Neural progenitor cell (in vitro differentiated cells): ENCODE results near the gene SLC36A2. TPM values are rescaled to one million over a fixed set of nuclear protein-coding genes. Genes with fewer than 3 reads are reported as not detected.

Experiments
- DNase-seq: peaks from one replicate; pipeline ENCODE4 v3.0.0-alpha.2; 2016; ENCODE audit warnings: low spot score
- H2AFZ ChIP-seq: fragments of 200-600 bp; sonication (generic); replicated peaks from 2 replicates; pipeline ENCODE4 v1.6.1; 2016; ENCODE audit warnings: antibody characterized with exemption
- H3F3A ChIP-seq: fragments of 200-600 bp; sonication (generic); 2 replicates; pipeline ENCODE4 v1.6.1; 2016; ENCODE audit warnings: antibody characterized with exemption, low read depth
- H3K27ac ChIP-seq: fragments of 200-600 bp; sonication (generic); 2 replicates; pipeline ENCODE4 v1.5.1; 2016; ENCODE audit warnings: mild to moderate bottlenecking
- H3K27me3 ChIP-seq: fragments of 200-600 bp; sonication (generic); 2 replicates; pipeline ENCODE4 v1.6.1; 2016; ENCODE audit warnings: mild to moderate bottlenecking, moderate library complexity
- H3K36me3 ChIP-seq: fragments of 200-600 bp; sonication (generic); 2 replicates; pipeline ENCODE4 v1.5.1; 2016
- H3K4me1 ChIP-seq: fragments of 200-600 bp; sonication (generic); 2 replicates; pipeline ENCODE4 v1.6.1; 2016; ENCODE audit warnings: mixed run types
- H3K4me2 ChIP-seq: fragments of 200-600 bp; sonication (generic); 2 replicates; pipeline ENCODE4 v1.6.1; 2016
- H3K4me3 ChIP-seq: fragments of 200-600 bp; sonication (generic); 2 replicates; pipeline ENCODE4 v1.5.1; 2016
- H3K79me2 ChIP-seq: fragments of 200-600 bp; sonication (generic); 2 replicates; pipeline ENCODE4 v1.6.1; 2016; ENCODE audit warnings: low read depth
- H3K9ac ChIP-seq: fragments of 200-600 bp; sonication (generic); 2 replicates; pipeline ENCODE4 v1.6.1; 2016
- H3K9me3 ChIP-seq: fragments of 200-600 bp; sonication (generic); 2 replicates; pipeline ENCODE4 v1.5.1; 2016; ENCODE audit warnings: low read depth
- H4K20me1 ChIP-seq: fragments of 200-600 bp; sonication (generic); 2 replicates; pipeline ENCODE4 v1.6.1; 2016; ENCODE audit warnings: low read depth
- H3K27ac Mint-ChIP-seq: 3 replicates; pipeline ENCODE4 v1.8.0; 2021; ENCODE audit warnings: mixed read lengths
- H3K27me3 Mint-ChIP-seq: 2 replicates; pipeline ENCODE4 v1.8.0; 2022; ENCODE audit warnings: low read depth, mild to moderate bottlenecking, inconsistent platforms, moderate library complexity, mixed read lengths; ENCODE audit not compliant: insufficient read depth
- H3K36me3 Mint-ChIP-seq: 3 replicates; pipeline ENCODE4 v1.8.0; 2021; ENCODE audit warnings: mixed read lengths
- H3K4me1 Mint-ChIP-seq: 3 replicates; pipeline ENCODE4 v1.8.0; 2021; ENCODE audit warnings: mixed read lengths
- H3K4me3 Mint-ChIP-seq: 3 replicates; pipeline ENCODE4 v1.8.0; 2021; ENCODE audit warnings: mild to moderate bottlenecking, moderate library complexity, mixed read lengths
- H3K9me3 Mint-ChIP-seq: 3 replicates; pipeline ENCODE4 v1.8.0; 2020; ENCODE audit warnings: mixed read lengths
- CTCF ChIP-seq: fragments of 200-600 bp; sonication (generic); IDR thresholded peaks from 2 replicates; pipeline ENCODE4 v1.5.1; 2017; ENCODE audit warnings: antibody characterized with exemption, mild to moderate bottlenecking
- EZH2 ChIP-seq: fragments of 200-600 bp; sonication (generic); IDR thresholded peaks from 2 replicates; pipeline ENCODE4 v1.6.1; 2017; ENCODE audit warnings: antibody characterized with exemption, mild to moderate bottlenecking, moderate library complexity
- EZH2phosphoT487 ChIP-seq: fragments of 200-600 bp; sonication (generic); IDR thresholded peaks from 2 replicates; pipeline ENCODE4 v1.6.1; 2017; ENCODE audit warnings: antibody characterized with exemption
- total RNA-seq: library from RNA; depleted of rRNA; stranded (reverse); fragments of >200 nt; gene quantifications from 2 replicates; pipeline ENCODE4 v1.2.3, GENCODE V29; 2015; ENCODE audit warnings: low replicate concordance

Gene SLC36A2
- total RNA-seq, 1 donor from 2014 or later = not detected

- Mint-ChIP-seq H3K9me3 (no peaks in the 10 kb centered on the region), H3K27me3 (peaks cover 4% of the 10 kb centered on the region)
- no peaks in the 10 kb centered on the region for H3K36me3 ChIP-seq
Observed at GRCh38 chr5:151348789-151349188, 1.4 kb upstream of the SLC36A2 start.

DNA sequence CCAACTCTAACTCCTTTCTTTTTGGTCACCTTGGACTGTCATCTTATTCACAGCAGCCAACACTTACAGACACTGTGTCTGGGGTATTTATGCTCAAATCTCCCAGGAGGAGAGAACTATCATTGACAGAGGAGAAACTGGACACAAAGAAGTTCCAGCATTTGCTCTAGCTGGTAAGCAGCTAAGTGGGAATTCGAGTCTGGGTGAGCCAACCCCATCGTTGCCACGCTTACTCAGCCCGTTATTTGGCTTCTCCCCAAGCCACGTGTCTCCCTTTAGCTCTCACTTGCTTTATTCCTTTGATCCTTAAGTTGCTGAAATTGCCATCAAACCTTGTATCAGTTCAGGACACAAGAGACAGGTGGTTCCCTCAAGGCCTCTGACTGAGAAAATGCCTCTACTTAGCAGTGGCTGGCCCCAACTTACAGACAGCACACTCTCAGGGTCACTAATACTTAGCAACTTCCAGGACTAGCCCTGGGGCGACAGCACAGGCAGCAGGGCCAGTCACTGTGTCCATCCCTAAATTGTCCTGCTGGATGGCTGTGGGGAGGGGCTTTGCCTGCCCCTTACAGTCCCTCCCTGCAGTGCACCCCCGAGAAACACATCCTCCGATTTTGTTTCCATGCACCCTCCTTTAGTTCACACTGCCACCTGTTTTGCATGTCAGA is 1.4 kb downstream of the SLC36A2 start:
- TF ChIP-seq CTCF = no peak
- no peak for TF ChIP-seq EZH2phosphoT487
- TF ChIP-seq EZH2 = no peak
- no peak overlapping the region for H3K27ac ChIP-seq
- H3F3A ChIP-seq = peaks cover 19% of the 10 kb centered on the region
- H3K4me1 ChIP-seq = peaks cover 45% of the 10 kb centered on the region
- H3K4me1 Mint-ChIP-seq = peaks cover 25% of the 10 kb centered on the region
- H3K9ac ChIP-seq = no peak overlapping the region
- H3K36me3 ChIP-seq = no peaks in the 10 kb centered on the region
- H3K4me3 Mint-ChIP-seq = no peak overlapping the region
- peak overlapping the region; percentile 61 for H3K4me2 ChIP-seq
- peaks cover 67% of the 10 kb centered on the region for H3K27me3 ChIP-seq
- no peaks in the 10 kb centered on the region for H3K79me2 ChIP-seq
- no peaks in the 10 kb centered on the region for H3K9me3 Mint-ChIP-seq
- DNase-seq = no peak
- no peaks in the 10 kb centered on the region for H4K20me1 ChIP-seq
- H3K4me3 ChIP-seq = no peak overlapping the region
- H3K9me3 ChIP-seq = no peaks in the 10 kb centered on the region
- H2AFZ ChIP-seq = peak overlapping the region; percentile 36
- H3K36me3 Mint-ChIP-seq = no peaks in the 10 kb centered on the region
- no peak overlapping the region for H3K27ac Mint-ChIP-seq
- H3K27me3 Mint-ChIP-seq = peaks cover 6% of the 10 kb centered on the region

More at GRCh38 chr5:151348789-151349188, 1.4 kb upstream of the SLC36A2 start:
- H3F3A ChIP-seq = peaks cover 19% of the 10 kb centered on the region
- no peak overlapping the region for H3K9ac ChIP-seq
- H2AFZ ChIP-seq = peak overlapping the region; percentile 50
- peak overlapping the region; percentile 70 for H3K4me2 ChIP-seq
- H4K20me1 ChIP-seq = no peaks in the 10 kb centered on the region
- Mint-ChIP-seq H3K4me1 (peaks cover 25% of the 10 kb centered on the region), H3K27ac (no peak overlapping the region), H3K36me3 (no peaks in the 10 kb centered on the region), H3K4me3 (no peak overlapping the region)
- H3K4me3 ChIP-seq = no peak overlapping the region
- peaks cover 70% of the 10 kb centered on the region for H3K27me3 ChIP-seq
- TF ChIP-seq CTCF (no peak), EZH2phosphoT487 (no peak), EZH2 (no peak)
- no peaks in the 10 kb centered on the region for H3K79me2 ChIP-seq
- peak; percentile 12 for DNase-seq
- no peaks in the 10 kb centered on the region for H3K9me3 ChIP-seq
- peaks cover 45% of the 10 kb centered on the region for H3K4me1 ChIP-seq
- no peak overlapping the region for H3K27ac ChIP-seq

DNA sequence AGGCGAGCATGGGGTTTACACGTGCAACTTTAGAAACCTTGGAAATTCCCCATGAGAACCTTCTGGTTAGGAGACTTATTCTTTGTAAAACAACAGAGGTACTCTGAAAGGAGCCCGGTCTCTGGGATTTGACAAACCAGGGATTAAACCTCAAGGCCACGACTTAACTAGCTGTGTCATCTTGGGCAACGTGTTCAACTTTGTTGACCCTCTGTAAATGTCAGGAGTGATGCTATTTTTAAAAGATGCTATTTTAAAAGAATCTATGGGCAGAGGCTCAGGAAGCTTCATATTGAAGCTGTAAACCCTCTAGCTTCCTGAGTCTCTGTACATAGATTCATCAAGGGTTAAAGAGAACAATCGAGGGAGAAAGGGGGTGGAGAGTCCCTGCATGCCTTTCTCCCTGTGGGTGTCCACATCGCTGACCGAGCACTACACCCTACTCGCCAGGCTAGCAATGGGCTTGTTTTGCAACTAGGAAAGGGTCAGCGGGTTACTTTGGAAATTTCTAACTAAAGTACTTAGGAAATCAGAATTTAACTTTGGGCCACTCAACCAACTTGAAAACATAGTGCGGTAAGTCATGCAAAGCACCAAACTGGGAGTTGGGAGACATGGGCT is 2.1 kb downstream of the SLC36A2 start:
- H3F3A ChIP-seq = peaks cover 19% of the 10 kb centered on the region
- no peaks in the 10 kb centered on the region for H3K36me3 ChIP-seq
- no peaks in the 10 kb centered on the region for H3K9me3 ChIP-seq
- Mint-ChIP-seq H3K4me1 (peaks cover 25% of the 10 kb centered on the region), H3K36me3 (no peaks in the 10 kb centered on the region), H3K9me3 (no peaks in the 10 kb centered on the region), H3K4me3 (no peak overlapping the region), H3K27ac (no peak overlapping the region), H3K27me3 (peaks cover 6% of the 10 kb centered on the region)
- H3K27me3 ChIP-seq = peaks cover 66% of the 10 kb centered on the region
- H3K9ac ChIP-seq = no peak overlapping the region
- H4K20me1 ChIP-seq = no peaks in the 10 kb centered on the region
- H3K4me1 ChIP-seq = peaks cover 45% of the 10 kb centered on the region
- DNase-seq = peak; percentile 27
- TF ChIP-seq CTCF (no peak), EZH2 (no peak), EZH2phosphoT487 (no peak)
- H3K79me2 ChIP-seq = no peaks in the 10 kb centered on the region
- peak overlapping the region; percentile 61 for H3K4me2 ChIP-seq
- H2AFZ ChIP-seq = peak overlapping the region; percentile 36
- H3K4me3 ChIP-seq = peak overlapping the region; percentile 25
- no peak overlapping the region for H3K27ac ChIP-seq
